Lower leg skin (tissue), 3 donors: ENCODE results near the gene FSIP2.

Experiments
- POLR2A ChIP-seq, 2 donors: fragments of 450-650 bp; IDR thresholded peaks; one replicate each; pipeline ENCODE4 v1.6.1; 2016 to 2017; ENCODE audit warnings: antibody characterized with exemption in 2 of 2, mild to moderate bottlenecking in 1 of 2, moderate library complexity in 1 of 2
- TF ChIP-seq, protein P1 (sequence below), 3 donors: fragments of 450-650 bp; IDR thresholded peaks; one replicate each; pipeline ENCODE4 v1.5.1; 2016; ENCODE audit warnings: antibody characterized with exemption in 3 of 3, mild to moderate bottlenecking in 3 of 3, moderate library complexity in 2 of 3

DNA sequence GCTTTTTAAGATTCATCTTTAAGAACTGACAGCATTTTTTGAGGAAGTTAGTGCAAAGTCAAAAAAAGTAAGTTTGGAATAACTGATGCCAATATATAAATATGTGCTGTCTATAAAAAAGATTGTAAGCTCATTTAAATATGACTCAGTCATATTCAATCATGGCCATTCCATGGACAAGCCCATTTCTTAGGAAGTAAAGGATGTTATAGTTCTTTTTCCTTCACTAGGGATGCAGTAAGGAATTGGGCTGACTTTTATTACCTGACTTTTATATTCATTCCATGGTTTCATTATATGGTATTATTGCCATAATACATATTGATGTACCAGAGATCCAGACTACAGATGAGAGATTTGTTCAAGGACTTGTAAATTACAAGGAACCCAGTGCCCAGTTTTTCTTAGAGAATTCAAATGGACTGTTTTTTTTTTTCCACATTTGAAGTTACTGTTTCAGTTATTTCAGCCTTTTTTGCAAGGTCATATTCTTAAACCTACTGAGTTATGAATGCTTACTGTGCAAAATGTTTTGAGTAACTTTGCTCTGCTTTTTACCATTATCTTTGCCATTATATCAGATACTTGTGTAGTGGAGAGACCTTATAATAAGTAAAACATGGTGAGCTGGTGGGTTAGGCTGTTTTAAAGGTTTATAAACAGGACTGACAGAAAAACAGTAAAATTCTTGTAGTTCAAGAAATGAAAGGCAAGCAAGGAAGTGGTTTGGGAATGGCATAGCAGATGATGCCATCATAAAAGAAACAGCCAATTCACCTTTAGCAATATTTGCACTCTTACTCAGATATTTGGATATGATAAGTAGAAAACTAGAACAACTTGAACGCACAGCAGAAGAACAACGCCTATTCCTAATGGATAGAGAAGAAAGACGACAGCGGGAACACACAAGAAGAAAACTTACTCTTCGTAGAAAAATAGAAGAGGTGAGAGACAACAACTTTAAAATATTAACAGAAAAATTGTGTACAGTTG lies 7.6 kb downstream of the FSIP2 start:
- TF ChIP-seq, protein P1, sequence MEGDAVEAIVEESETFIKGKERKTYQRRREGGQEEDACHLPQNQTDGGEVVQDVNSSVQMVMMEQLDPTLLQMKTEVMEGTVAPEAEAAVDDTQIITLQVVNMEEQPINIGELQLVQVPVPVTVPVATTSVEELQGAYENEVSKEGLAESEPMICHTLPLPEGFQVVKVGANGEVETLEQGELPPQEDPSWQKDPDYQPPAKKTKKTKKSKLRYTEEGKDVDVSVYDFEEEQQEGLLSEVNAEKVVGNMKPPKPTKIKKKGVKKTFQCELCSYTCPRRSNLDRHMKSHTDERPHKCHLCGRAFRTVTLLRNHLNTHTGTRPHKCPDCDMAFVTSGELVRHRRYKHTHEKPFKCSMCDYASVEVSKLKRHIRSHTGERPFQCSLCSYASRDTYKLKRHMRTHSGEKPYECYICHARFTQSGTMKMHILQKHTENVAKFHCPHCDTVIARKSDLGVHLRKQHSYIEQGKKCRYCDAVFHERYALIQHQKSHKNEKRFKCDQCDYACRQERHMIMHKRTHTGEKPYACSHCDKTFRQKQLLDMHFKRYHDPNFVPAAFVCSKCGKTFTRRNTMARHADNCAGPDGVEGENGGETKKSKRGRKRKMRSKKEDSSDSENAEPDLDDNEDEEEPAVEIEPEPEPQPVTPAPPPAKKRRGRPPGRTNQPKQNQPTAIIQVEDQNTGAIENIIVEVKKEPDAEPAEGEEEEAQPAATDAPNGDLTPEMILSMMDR (IDR thresholded peaks at IDR 0.05) = no peak
- TF ChIP-seq POLR2A (IDR thresholded peaks at IDR 0.05) = no peak
